KMS-11 (cell line): ENCODE data around the gene BCAS1.

Experiments used
- H2AFZ ChIP-seq: fragments of 200-600 bp; sonication (generic); 2 replicates; pipeline ENCODE4 v1.6.1; 2016; ENCODE audit warnings: antibody characterized with exemption, mixed run types, low read depth
- H3K27ac ChIP-seq: fragments of 200-600 bp; sonication (generic); 2 replicates; pipeline ENCODE4 v1.6.1; 2016; ENCODE audit warnings: mild to moderate bottlenecking, mixed run types
- H3K27me3 ChIP-seq: fragments of 200-600 bp; sonication (generic); 2 replicates; pipeline ENCODE4 v1.6.1; 2017; ENCODE audit warnings: mild to moderate bottlenecking, low read depth, mixed run types, moderate library complexity; ENCODE audit not compliant: insufficient read depth
- H3K36me3 ChIP-seq: fragments of 200-600 bp; sonication (generic); 2 replicates; pipeline ENCODE4 v1.6.1; 2017; ENCODE audit warnings: mild to moderate bottlenecking, mixed run types; ENCODE audit not compliant: insufficient read depth
- H3K4me1 ChIP-seq: fragments of 200-600 bp; sonication (generic); 2 replicates; pipeline ENCODE4 v1.6.1; 2016; ENCODE audit warnings: mild to moderate bottlenecking, low read depth, mixed run types; ENCODE audit not compliant: poor library complexity, severe bottlenecking
- H3K4me2 ChIP-seq: fragments of 200-600 bp; sonication (generic); 2 replicates; pipeline ENCODE4 v1.7.0; 2016; ENCODE audit warnings: mild to moderate bottlenecking, mixed run types
- H3K4me3 ChIP-seq: fragments of 200-600 bp; sonication (generic); IDR thresholded peaks from 2 replicates; pipeline ENCODE4 v1.6.1; 2017; ENCODE audit warnings: low read depth, low read length, mixed read lengths; ENCODE audit not compliant: insufficient read depth
- H3K79me2 ChIP-seq: fragments of 200-600 bp; sonication (generic); 2 replicates; pipeline ENCODE4 v1.6.1; 2016; ENCODE audit warnings: low read depth, mixed run types; ENCODE audit not compliant: insufficient read depth
- H3K9ac ChIP-seq: fragments of 200-600 bp; sonication (generic); 2 replicates; pipeline ENCODE4 v1.6.1; 2016; ENCODE audit warnings: mild to moderate bottlenecking, mixed run types
- H4K20me1 ChIP-seq: fragments of 200-600 bp; sonication (generic); 2 replicates; pipeline ENCODE4 v1.6.1; 2016; ENCODE audit warnings: mild to moderate bottlenecking, mixed run types; ENCODE audit not compliant: insufficient read depth
- CTCF ChIP-seq: fragments of 200-600 bp; sonication (generic); conservative IDR thresholded peaks from 2 replicates; pipeline ENCODE4 v1.6.1; 2017; ENCODE audit warnings: low read depth, mild to moderate bottlenecking, antibody characterized with exemption, low read length, moderate library complexity, mixed read lengths

BCAS1 gene

GRCh38 chr20:54093423-54094267 is 23.3 kb upstream of the BCAS1 start:
- H3K27ac ChIP-seq: no peak overlapping the region
- H2AFZ ChIP-seq: no peak overlapping the region
- H3K4me2 ChIP-seq: no peak overlapping the region
- H4K20me1 ChIP-seq: no peaks in the 10 kb centered on the region
- H3K27me3 ChIP-seq: no peaks in the 10 kb centered on the region
- H3K4me1 ChIP-seq: peaks cover 29% of the 10 kb centered on the region
- H3K36me3 ChIP-seq: no peaks in the 10 kb centered on the region
- TF ChIP-seq CTCF: no peak
- H3K4me3 ChIP-seq: no peak overlapping the region
- no peaks in the 10 kb centered on the region for H3K79me2 ChIP-seq
- H3K9ac ChIP-seq: no peak overlapping the region

GRCh38 chr20:54092021-54092420 is 21.6 kb upstream of the BCAS1 start:
- H3K4me2 ChIP-seq: no peak overlapping the region
- H3K4me3 ChIP-seq: no peak overlapping the region
- no peak overlapping the region for H3K27ac ChIP-seq
- no peaks in the 10 kb centered on the region for H3K36me3 ChIP-seq
- TF ChIP-seq CTCF: no peak
- H3K79me2 ChIP-seq: no peaks in the 10 kb centered on the region
- H3K27me3 ChIP-seq: no peaks in the 10 kb centered on the region
- peaks cover 28% of the 10 kb centered on the region for H3K4me1 ChIP-seq
- H2AFZ ChIP-seq: no peak overlapping the region
- H4K20me1 ChIP-seq: no peaks in the 10 kb centered on the region
- H3K9ac ChIP-seq: no peak overlapping the region

- Histone ChIP-seq H3K27ac (peak overlapping the region; percentile 8; the same call in 1 of the 2 replicates), H2AFZ (peak overlapping the region; percentile 29; the same call in 1 of the 2 replicates), H3K27me3 (no peaks in the 10 kb centered on the region), H3K79me2 (no peaks in the 10 kb centered on the region), H3K4me3 (no peak overlapping the region), H4K20me1 (no peaks in the 10 kb centered on the region), H3K4me1 (peaks cover 22% of the 10 kb centered on the region), H3K9ac (no peak overlapping the region), H3K4me2 (peak overlapping the region; percentile 29; the same call in 1 of the 2 replicates), H3K36me3 (no peaks in the 10 kb centered on the region)
- TF ChIP-seq CTCF: no peak
Measured at GRCh38 chr20:54091120-54091480, 20.7 kb upstream of the BCAS1 start.

- Histone ChIP-seq H3K79me2 (no peaks in the 10 kb centered on the region), H3K4me3 (no peak overlapping the region), H3K27ac (peak overlapping the region; percentile 8; the same call in 1 of the 2 replicates), H3K27me3 (no peaks in the 10 kb centered on the region), H2AFZ (peak overlapping the region; percentile 29; the same call in 1 of the 2 replicates), H3K4me1 (peaks cover 22% of the 10 kb centered on the region), H3K36me3 (no peaks in the 10 kb centered on the region), H4K20me1 (no peaks in the 10 kb centered on the region), H3K4me2 (peak overlapping the region; percentile 29; the same call in 1 of the 2 replicates), H3K9ac (no peak overlapping the region)
- no peak; the same call in 1 of the 2 replicates for TF ChIP-seq CTCF
Measured at GRCh38 chr20:54090230-54091119, 20.1 kb upstream of the BCAS1 start.
